Stimulated activated naive CD8-positive, alpha-beta T cell treated with anti-CD3 and anti-CD28 coated beads, Interleukin-15, Interleukin-2, amounts not matched to agents 100 ng/mL and 50 ng/mL, for 24 hours (primary cell): ENCODE measurements around the gene CACNA1H.
"Not testable (repeated sequence)": the region's sequence is repeated elsewhere in the genome, so short reads cannot be mapped to it uniquely, and the experiment has no call there.

ENCODE experiments used
- H3K27ac Mint-ChIP-seq: one replicate; pipeline ENCODE4 v1.8.0; 2021; ENCODE audit warnings: mild to moderate bottlenecking, mixed read lengths
- H3K27me3 Mint-ChIP-seq: one replicate; pipeline ENCODE4 v1.8.0; 2021; ENCODE audit warnings: mixed read lengths
- H3K36me3 Mint-ChIP-seq: one replicate; pipeline ENCODE4 v1.8.0; 2021; ENCODE audit warnings: low read depth, mixed read lengths
- H3K4me1 Mint-ChIP-seq: one replicate; pipeline ENCODE4 v1.8.0; 2021; ENCODE audit warnings: low read depth, mixed read lengths
- H3K4me3 Mint-ChIP-seq: one replicate; pipeline ENCODE4 v1.8.0; 2021; ENCODE audit warnings: mild to moderate bottlenecking, mixed read lengths
- H3K9me3 Mint-ChIP-seq: one replicate; pipeline ENCODE4 v1.8.0; 2021; ENCODE audit warnings: mixed read lengths

CACNA1H gene

GRCh38 chr16:1193143-1193824 is 40.4 kb downstream of the CACNA1H start:
- Mint-ChIP-seq H3K27me3 (no peaks in the 10 kb centered on the region), H3K36me3 (no peaks in the 10 kb centered on the region), H3K4me3 (no peak overlapping the region), H3K9me3 (no peaks in the 10 kb centered on the region), H3K4me1 (no peaks in the 10 kb centered on the region), H3K27ac (no peak overlapping the region)

GRCh38 chr16:1193825-1194581 is 41.1 kb downstream of the CACNA1H start:
- no peak overlapping the region for H3K4me3 Mint-ChIP-seq

GRCh38 chr16:1194665-1195392 is 41.9 kb downstream of the CACNA1H start:
- H3K4me3 Mint-ChIP-seq: no peak overlapping the region
- H3K36me3 Mint-ChIP-seq: no peaks in the 10 kb centered on the region
- H3K9me3 Mint-ChIP-seq: no peaks in the 10 kb centered on the region
- no peaks in the 10 kb centered on the region for H3K27me3 Mint-ChIP-seq
- H3K4me1 Mint-ChIP-seq: no peaks in the 10 kb centered on the region
- H3K27ac Mint-ChIP-seq: no peak overlapping the region

More at GRCh38 chr16:1193825-1194581, 41.1 kb downstream of the CACNA1H start:
- Mint-ChIP-seq H3K27ac (no peak overlapping the region), H3K4me1 (no peaks in the 10 kb centered on the region), H3K9me3 (no peaks in the 10 kb centered on the region), H3K36me3 (no peaks in the 10 kb centered on the region), H3K27me3 (no peaks in the 10 kb centered on the region)

- Mint-ChIP-seq H3K9me3 (no peaks in the 10 kb centered on the region), H3K4me3 (no peak overlapping the region), H3K27me3 (no peaks in the 10 kb centered on the region), H3K36me3 (no peaks in the 10 kb centered on the region), H3K27ac (no peak overlapping the region), H3K4me1 (no peaks in the 10 kb centered on the region)
These were observed 42.4 kb downstream of the CACNA1H start for GRCh38 chr16:1195393-1195666.

DNA sequence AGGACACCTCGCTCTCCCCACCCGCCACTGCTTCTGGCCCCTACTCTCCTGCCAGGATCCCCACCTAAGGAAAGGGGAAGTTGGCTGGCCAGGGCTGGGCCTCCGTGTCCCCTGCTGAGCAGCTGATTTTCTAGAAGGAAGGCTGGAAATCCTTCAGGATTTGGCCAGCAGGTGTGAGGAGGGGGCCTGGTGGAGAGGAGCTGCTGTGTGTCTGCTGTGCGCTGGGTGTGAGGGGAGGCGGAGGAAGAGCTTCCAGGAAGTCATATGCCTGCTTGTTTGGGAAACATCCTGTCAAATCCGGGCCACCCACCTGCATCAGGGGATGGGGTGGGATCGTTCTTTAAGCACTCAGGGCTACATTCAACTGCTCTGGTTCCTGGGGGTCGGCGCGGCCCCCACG is 43.6 kb downstream of the CACNA1H start:
- no peak overlapping the region for H3K4me3 Mint-ChIP-seq
- no peaks in the 10 kb centered on the region for H3K36me3 Mint-ChIP-seq
- H3K9me3 Mint-ChIP-seq: no peaks in the 10 kb centered on the region
- no peaks in the 10 kb centered on the region for H3K4me1 Mint-ChIP-seq
- H3K27ac Mint-ChIP-seq: no peak overlapping the region
- H3K27me3 Mint-ChIP-seq: no peaks in the 10 kb centered on the region

- no peaks in the 10 kb centered on the region for H3K27me3 Mint-ChIP-seq
- H3K4me1 Mint-ChIP-seq: no peaks in the 10 kb centered on the region
- no peak overlapping the region for H3K4me3 Mint-ChIP-seq
- no peaks in the 10 kb centered on the region for H3K36me3 Mint-ChIP-seq
- H3K27ac Mint-ChIP-seq: no peak overlapping the region
- no peaks in the 10 kb centered on the region for H3K9me3 Mint-ChIP-seq
These were observed 44.4 kb downstream of the CACNA1H start for GRCh38 chr16:1197237-1197866.

- Mint-ChIP-seq H3K4me3 (no peak overlapping the region), H3K27me3 (no peaks in the 10 kb centered on the region), H3K27ac (no peak overlapping the region), H3K4me1 (no peaks in the 10 kb centered on the region), H3K9me3 (no peaks in the 10 kb centered on the region), H3K36me3 (no peaks in the 10 kb centered on the region)
These were observed 45.3 kb downstream of the CACNA1H start for GRCh38 chr16:1198194-1198593.

DNA sequence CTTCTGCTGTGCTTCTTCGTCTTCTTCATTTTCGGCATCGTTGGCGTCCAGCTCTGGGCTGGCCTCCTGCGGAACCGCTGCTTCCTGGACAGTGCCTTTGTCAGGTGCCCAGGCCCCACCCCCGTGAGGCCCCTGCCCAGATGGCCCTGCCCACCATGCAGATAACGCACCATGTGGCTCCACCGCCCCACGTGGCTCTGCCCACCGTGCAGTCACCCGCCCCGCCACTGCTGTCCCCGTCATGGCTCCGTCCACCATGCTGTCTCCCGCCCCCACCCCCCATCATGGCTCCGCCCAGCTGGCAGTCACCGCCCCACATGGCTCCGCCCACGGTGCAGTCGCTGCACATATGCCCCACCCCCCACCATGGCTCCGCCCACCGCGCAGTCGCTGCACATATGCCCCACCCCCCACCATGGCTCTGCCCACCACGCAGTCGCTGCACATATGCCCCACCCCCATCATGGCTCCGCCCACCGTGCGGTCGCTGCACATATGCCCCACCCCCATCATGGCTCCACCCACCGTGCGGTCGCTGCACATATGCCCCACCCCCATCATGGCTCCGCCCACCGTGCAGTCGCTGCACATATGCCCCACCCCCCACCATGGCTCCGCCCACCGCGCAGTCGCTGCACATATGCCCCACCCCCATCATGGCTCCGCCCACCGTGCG is 45.9 kb downstream of the CACNA1H start:
- H3K36me3 Mint-ChIP-seq, H3K4me3 Mint-ChIP-seq, H3K9me3 Mint-ChIP-seq, H3K4me1 Mint-ChIP-seq, H3K27ac Mint-ChIP-seq, H3K27me3 Mint-ChIP-seq: not testable (repeated sequence)

GRCh38 chr16:1199347-1200013 is 46.6 kb downstream of the CACNA1H start:
- no peak overlapping the region for H3K4me3 Mint-ChIP-seq
- H3K9me3 Mint-ChIP-seq: no peaks in the 10 kb centered on the region
- no peaks in the 10 kb centered on the region for H3K4me1 Mint-ChIP-seq
- H3K27ac Mint-ChIP-seq: no peak overlapping the region
- H3K27me3 Mint-ChIP-seq: no peaks in the 10 kb centered on the region
- no peaks in the 10 kb centered on the region for H3K36me3 Mint-ChIP-seq

DNA sequence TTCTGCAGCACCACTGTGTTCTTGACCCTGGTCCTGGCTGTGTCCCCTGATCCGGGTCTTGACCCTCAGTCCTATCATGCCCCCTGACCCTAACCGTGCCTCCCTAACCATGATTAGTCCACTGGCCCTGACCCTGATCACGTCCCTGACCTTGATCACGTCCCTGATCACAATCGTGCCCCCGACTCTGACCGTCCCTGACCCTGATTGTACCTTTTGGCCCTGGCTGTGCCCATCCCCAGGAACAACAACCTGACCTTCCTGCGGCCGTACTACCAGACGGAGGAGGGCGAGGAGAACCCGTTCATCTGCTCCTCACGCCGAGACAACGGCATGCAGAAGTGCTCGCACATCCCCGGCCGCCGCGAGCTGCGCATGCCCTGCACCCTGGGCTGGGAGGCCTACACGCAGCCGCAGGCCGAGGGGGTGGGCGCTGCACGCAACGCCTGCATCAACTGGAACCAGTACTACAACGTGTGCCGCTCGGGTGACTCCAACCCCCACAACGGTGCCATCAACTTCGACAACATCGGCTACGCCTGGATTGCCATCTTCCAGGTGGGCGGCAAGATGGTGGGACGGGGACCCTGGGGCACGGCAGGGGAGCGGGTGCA is 47.2 kb downstream of the CACNA1H start:
- Mint-ChIP-seq H3K27ac (no peak overlapping the region), H3K27me3 (no peaks in the 10 kb centered on the region), H3K4me3 (no peak overlapping the region), H3K4me1 (no peaks in the 10 kb centered on the region), H3K36me3 (no peaks in the 10 kb centered on the region), H3K9me3 (no peaks in the 10 kb centered on the region)

GRCh38 chr16:1201444-1201843 is 48.5 kb downstream of the CACNA1H start:
- no peak overlapping the region for H3K27ac Mint-ChIP-seq
- no peaks in the 10 kb centered on the region for H3K27me3 Mint-ChIP-seq
- H3K36me3 Mint-ChIP-seq: no peaks in the 10 kb centered on the region
- no peaks in the 10 kb centered on the region for H3K9me3 Mint-ChIP-seq
- no peak overlapping the region for H3K4me3 Mint-ChIP-seq
- H3K4me1 Mint-ChIP-seq: no peaks in the 10 kb centered on the region

DNA sequence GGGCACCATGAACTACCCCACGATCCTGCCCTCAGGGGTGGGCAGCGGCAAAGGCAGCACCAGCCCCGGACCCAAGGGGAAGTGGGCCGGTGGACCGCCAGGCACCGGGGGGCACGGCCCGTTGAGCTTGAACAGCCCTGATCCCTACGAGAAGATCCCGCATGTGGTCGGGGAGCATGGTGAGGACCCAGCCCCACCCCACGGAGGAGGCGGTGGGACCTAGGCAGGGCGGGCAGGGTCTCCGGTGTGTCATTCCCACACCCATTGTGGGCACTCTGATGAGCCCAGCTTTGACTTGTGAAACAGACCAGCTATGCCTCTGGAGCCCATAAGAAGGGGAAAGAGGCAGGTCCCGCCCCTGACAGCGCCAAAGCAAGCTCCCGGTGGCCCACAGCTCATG is 49.4 kb downstream of the CACNA1H start:
- H3K27ac Mint-ChIP-seq: no peak overlapping the region
- no peak overlapping the region for H3K4me3 Mint-ChIP-seq
- no peaks in the 10 kb centered on the region for H3K27me3 Mint-ChIP-seq
- H3K36me3 Mint-ChIP-seq: no peaks in the 10 kb centered on the region
- no peaks in the 10 kb centered on the region for H3K4me1 Mint-ChIP-seq
- no peaks in the 10 kb centered on the region for H3K9me3 Mint-ChIP-seq

- Mint-ChIP-seq H3K36me3 (no peaks in the 10 kb centered on the region), H3K9me3 (no peaks in the 10 kb centered on the region), H3K27me3 (no peaks in the 10 kb centered on the region), H3K4me1 (no peaks in the 10 kb centered on the region), H3K4me3 (no peak overlapping the region), H3K27ac (no peak overlapping the region)
These were observed 52.0 kb downstream of the CACNA1H start for GRCh38 chr16:1204933-1205332.

- Mint-ChIP-seq H3K36me3 (no peaks in the 10 kb centered on the region), H3K27me3 (no peaks in the 10 kb centered on the region), H3K27ac (no peak overlapping the region), H3K4me1 (no peaks in the 10 kb centered on the region), H3K4me3 (no peak overlapping the region), H3K9me3 (no peaks in the 10 kb centered on the region)
These were observed 53.4 kb downstream of the CACNA1H start for GRCh38 chr16:1206326-1206725.
